ENCODE results near the gene BCKDHA. TPM values are rescaled to one million over a fixed set of nuclear protein-coding genes. Genes with fewer than 3 reads are reported as not detected.

Gene BCKDHA
- 29.3 TPM for polyA plus RNA-seq (2013)

DNA sequence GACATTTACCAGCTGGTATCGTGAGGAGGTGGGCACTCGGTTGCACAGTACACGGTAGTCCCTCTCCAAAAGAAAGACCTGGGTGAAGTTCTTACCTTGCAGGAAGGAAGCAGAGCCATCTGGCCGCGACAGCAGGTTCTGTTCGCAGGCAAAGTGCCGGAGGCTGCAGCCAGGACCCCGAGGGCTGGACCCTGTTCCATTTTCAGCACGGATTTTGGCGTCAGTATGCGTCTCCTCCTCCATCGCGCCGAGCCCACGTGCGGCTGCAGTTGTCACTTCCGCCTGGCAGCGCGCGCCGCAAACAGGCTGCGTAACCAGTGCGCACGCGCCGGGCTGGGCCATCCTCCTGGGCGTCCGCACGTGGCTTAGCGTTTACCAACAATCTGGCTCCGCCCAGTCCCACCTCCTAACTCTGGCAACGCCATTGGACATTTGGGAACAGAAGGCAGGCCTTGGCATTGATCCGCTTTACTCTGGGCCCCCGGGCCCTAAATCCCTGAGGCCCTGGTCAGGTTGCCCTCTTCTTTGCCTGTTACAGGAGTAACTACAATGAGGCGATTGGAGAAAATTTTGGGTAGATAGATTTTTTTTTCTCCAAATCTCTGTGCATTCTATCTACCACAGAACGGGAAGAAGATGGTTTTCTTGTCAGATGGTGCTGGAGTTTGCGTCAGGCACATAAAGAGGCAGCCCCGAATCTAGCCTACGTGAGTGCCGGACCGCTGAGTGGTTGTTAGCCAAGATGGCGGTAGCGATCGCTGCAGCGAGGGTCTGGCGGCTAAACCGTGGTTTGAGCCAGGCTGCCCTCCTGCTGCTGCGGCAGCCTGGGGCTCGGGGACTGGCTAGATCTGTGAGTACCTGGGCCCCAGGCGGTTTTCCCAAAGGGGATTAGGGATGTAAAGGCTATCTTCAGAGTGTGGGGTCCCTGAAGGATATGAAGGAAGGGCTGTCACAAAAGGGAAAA lies at the start of gene BCKDHA, which contains the start of gene EXOSC5:
Gene BCKDHA (plus strand): TSS at position 733 of the 964 bp plus-strand sequence. CDS start 10 bp downstream, at position 743.
Gene EXOSC5 (minus strand): TSS at position 274 of the 964 bp plus-strand sequence. CDS start 31 bp downstream, at position 243.
- POLR2A ChIA-PET, result interaction anchor here (0.6 kb wide), 1 partner anchor 19 kb away, joined by 3 read pairs; no protein-coding TSS in a partner anchor
- CTCF ChIA-PET, result interaction anchor here (1.1 to 1.3 kb wide), 2 partner anchors 9 to 45 kb away, joined by 3 to 4 read pairs; no protein-coding TSS in a partner anchor
- under 1% methylated on average over 47 of the region's 50 CpGs for WGBS (ENCODE audit: insufficient coverage)

DNA sequence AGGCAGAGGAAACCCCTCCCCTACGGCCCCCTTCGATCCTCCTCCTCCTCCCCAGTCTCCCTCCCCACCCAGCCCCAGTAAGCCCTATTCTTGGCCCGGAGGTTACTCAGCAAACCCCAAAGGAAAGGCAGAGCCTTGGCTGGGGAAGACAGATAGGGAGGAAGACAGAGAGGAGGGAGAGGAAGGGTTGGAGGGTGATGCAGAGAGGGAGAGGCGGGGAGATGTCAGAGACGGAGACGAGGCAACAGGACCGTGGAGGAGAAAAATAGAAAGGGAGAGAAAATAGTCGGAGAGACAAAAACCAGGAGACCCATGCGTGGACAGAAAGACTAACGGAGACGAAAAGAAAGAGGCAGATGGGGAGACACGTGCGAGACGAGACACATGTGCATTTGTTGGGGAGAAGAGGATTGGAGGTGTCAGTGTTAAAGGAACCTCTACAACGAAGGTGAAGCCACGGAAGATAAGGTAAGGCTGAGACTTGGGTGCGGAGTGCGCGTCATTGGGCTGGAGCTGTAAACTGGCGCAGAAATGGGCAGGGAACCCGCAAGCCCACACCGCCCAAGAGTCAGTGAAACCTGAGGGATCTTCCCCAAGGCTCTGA lies 46.8 kb upstream of the BCKDHA start:
- WGBS (ENCODE audit: insufficient coverage), result 0% methylated on average over 19 of the region's 22 CpGs
- DNase-seq, result peak; percentile 60 to 72 (median 64)
- Histone ChIP-seq H3K27me3 (replicated peaks in 2 of 5; ENCODE audit: control insufficient read depth in 4 of 5, insufficient read depth in 5 of 5, low read length in 4 of 5) (no peaks in the 10 kb centered on the region), H3K4me3 (ENCODE audit: control insufficient read depth in 1 of 7, extremely low read depth in 1 of 7, insufficient read depth in 4 of 7, low read depth in 2 of 7, low read length in 6 of 7) (peak overlapping the region; percentile 79 to 97 (median 92)), H3K36me3 (ENCODE audit: control insufficient read depth in 4 of 4, insufficient read depth in 4 of 4, low read length in 3 of 4) (peaks cover 0 to 25% (median 19%) of the 10 kb centered on the region in 4 experiments), H3K9me3 (ENCODE audit: control extremely low read depth in 1 of 5, control insufficient read depth in 4 of 5, insufficient read depth in 2 of 5, low read depth in 1 of 5, low read length in 4 of 5) (no peaks in the 10 kb centered on the region), H3K27ac (ENCODE audit: insufficient read depth in 1 of 2, low read depth in 1 of 2, low read length in 2 of 2, poor library complexity in 1 of 2, severe bottlenecking in 2 of 2) (peak overlapping the region; percentile 52 to 88), H3K4me1 (ENCODE audit: control extremely low read depth in 1 of 4, control insufficient read depth in 4 of 4, insufficient read depth in 4 of 4, low read length in 3 of 4) (peaks cover 0 to 57% (median 51%) of the 10 kb centered on the region in 4 experiments)
- ChIA-PET CTCF (interaction anchor here (0.6 to 8.0 kb wide), 14 partner anchors 9 to 80 kb away, joined by 4 to 69 read pairs (median 10); partner anchors contain the start of genes B3GNT8 and B9D2), POLR2A (interaction anchor here (1.0 to 6.3 kb wide), 8 partner anchors 13 to 88 kb away, joined by 3 to 165 read pairs (median 6); partner anchors contain the start of genes B9D2 and CCDC97)

More for the DNA sequence above, at the start of gene BCKDHA, which contains the start of gene EXOSC5:
- Histone ChIP-seq H3K27me3 (replicated peaks in 2 of 5; ENCODE audit: control insufficient read depth in 4 of 5, insufficient read depth in 5 of 5, low read length in 4 of 5) (no peaks in the 10 kb centered on the region), H3K36me3 (ENCODE audit: control insufficient read depth in 4 of 4, insufficient read depth in 4 of 4, low read length in 3 of 4) (peaks cover 0 to 10% (median 7%) of the 10 kb centered on the region in 4 experiments), H3K4me3 (ENCODE audit: control insufficient read depth in 1 of 7, extremely low read depth in 1 of 7, insufficient read depth in 4 of 7, low read depth in 2 of 7, low read length in 6 of 7) (peak within 1 kb of the TSS; percentile 80 to 99 (median 96)), H3K4me1 (ENCODE audit: control extremely low read depth in 1 of 4, control insufficient read depth in 4 of 4, insufficient read depth in 4 of 4, low read length in 3 of 4) (peaks cover 22 to 35% (median 29%) of the 10 kb centered on the region in 4 experiments), H3K9me3 (ENCODE audit: control extremely low read depth in 1 of 5, control insufficient read depth in 4 of 5, insufficient read depth in 2 of 5, low read depth in 1 of 5, low read length in 4 of 5) (no peaks in the 10 kb centered on the region), H3K27ac (ENCODE audit: insufficient read depth in 1 of 2, low read depth in 1 of 2, low read length in 2 of 2, poor library complexity in 1 of 2, severe bottlenecking in 2 of 2) (peak within 1 kb of the TSS; percentile 100)
- peak; percentile 100 for DNase-seq

DNA sequence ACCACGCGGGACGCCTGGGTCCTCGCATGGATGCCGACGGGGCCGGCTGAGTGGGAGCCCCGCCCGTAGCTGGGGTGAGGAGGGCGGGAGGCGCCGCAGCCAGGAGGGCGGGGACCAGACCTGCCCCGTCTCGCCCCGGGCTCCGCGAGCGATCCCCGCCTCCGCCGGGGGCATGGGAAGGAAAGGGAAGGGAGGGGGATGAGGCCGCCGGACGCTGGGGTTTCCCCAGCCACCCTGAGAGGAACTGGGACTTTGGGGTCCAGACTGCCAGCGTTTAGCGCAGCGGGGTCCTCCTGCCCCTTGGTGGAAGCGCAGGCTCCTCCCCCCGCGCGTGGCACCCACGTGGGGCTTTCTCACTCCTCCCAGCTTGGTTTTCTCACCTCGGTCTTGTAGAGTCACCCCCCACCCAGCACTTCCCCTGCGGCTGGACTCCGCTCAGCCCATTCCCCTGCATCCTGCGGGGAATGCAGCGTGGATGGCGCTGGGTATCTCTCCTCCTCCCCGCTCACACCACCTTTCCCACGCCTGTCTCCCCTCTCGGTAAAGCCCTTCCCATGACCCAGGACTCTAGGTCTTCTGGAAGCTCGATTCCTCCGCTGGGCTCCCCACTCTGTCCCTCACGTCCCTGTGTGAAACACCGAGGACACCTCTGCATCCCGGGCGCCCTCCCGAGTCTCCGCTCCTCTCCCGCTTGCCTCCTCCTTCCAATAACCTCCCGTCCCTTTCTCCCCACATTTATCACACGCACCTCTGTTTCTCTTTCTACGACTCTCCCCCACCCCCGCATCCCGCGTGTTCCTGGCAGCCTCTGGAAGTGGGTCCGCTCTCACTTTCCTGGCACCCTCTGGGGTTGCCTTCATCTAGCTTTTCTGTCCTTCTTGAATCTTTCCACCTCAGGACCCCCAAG lies 46.0 kb upstream of the BCKDHA start:
- H3K27ac ChIP-seq (ENCODE audit: insufficient read depth in 1 of 2, low read depth in 1 of 2, low read length in 2 of 2, poor library complexity in 1 of 2, severe bottlenecking in 2 of 2), result peak overlapping the region; percentile 64 to 88
- peak overlapping the region; percentile 79 to 97 (median 92) for H3K4me3 ChIP-seq (ENCODE audit: control insufficient read depth in 1 of 7, extremely low read depth in 1 of 7, insufficient read depth in 4 of 7, low read depth in 2 of 7, low read length in 6 of 7)
- H3K9me3 ChIP-seq (ENCODE audit: control extremely low read depth in 1 of 5, control insufficient read depth in 4 of 5, insufficient read depth in 2 of 5, low read depth in 1 of 5, low read length in 4 of 5), result no peaks in the 10 kb centered on the region
- CTCF ChIA-PET, result interaction anchor here (0.6 to 8.0 kb wide), 18 partner anchors 8 to 80 kb away, joined by 3 to 69 read pairs (median 6); partner anchors contain the start of genes B3GNT8, B9D2 and EXOSC5
- POLR2A ChIA-PET, result interaction anchor here (1.0 to 6.3 kb wide), 10 partner anchors 13 to 89 kb away, joined by 3 to 165 read pairs (median 6); partner anchors contain the start of genes B9D2 and CCDC97
- peak; percentile 85 to 95 (median 93) for DNase-seq
- H3K27me3 ChIP-seq (replicated peaks in 2 of 5; ENCODE audit: control insufficient read depth in 4 of 5, insufficient read depth in 5 of 5, low read length in 4 of 5), result no peaks in the 10 kb centered on the region
- peaks cover 0 to 18% (median 14%) of the 10 kb centered on the region in 4 experiments for H3K36me3 ChIP-seq (ENCODE audit: control insufficient read depth in 4 of 4, insufficient read depth in 4 of 4, low read length in 3 of 4)
- 0% methylated on average over 45 of the region's 58 CpGs for WGBS (ENCODE audit: insufficient coverage)
- H3K4me1 ChIP-seq (ENCODE audit: control extremely low read depth in 1 of 4, control insufficient read depth in 4 of 4, insufficient read depth in 4 of 4, low read length in 3 of 4), result peaks cover 0 to 65% (median 58%) of the 10 kb centered on the region in 4 experiments

DNA sequence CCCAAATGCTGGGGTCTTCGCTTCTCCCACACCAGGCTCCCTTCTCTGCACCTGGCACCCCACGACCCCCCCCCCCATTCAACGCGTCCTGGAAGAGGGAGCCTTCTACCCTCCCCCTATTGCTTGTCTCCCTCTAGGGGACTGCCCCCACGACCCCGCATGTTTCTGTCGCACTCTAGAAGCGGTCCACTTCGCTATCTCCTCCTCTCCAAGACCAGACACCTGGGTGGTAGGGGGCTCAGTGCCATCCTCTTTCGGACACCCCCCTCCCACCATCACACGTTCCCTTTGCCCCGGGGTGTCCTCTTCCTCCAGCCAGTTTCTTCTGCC lies 45.4 kb upstream of the BCKDHA start:
- POLR2A ChIA-PET, result interaction anchor here (1.1 to 6.3 kb wide), 8 partner anchors 12 to 79 kb away, joined by 3 to 165 read pairs (median 6); partner anchors contain the start of genes B9D2 and CCDC97
- no peak for DNase-seq
- WGBS (ENCODE audit: insufficient coverage), result 0% methylated on average over 10 of the region's 12 CpGs
- Histone ChIP-seq H3K27me3 (replicated peaks in 2 of 5; ENCODE audit: control insufficient read depth in 4 of 5, insufficient read depth in 5 of 5, low read length in 4 of 5) (no peaks in the 10 kb centered on the region), H3K27ac (ENCODE audit: insufficient read depth in 1 of 2, low read depth in 1 of 2, low read length in 2 of 2, poor library complexity in 1 of 2, severe bottlenecking in 2 of 2) (peak overlapping the region; percentile 64 to 88), H3K4me1 (ENCODE audit: control extremely low read depth in 1 of 4, control insufficient read depth in 4 of 4, insufficient read depth in 4 of 4, low read length in 3 of 4) (peaks cover 5 to 71% (median 65%) of the 10 kb centered on the region in 4 experiments), H3K4me3 (ENCODE audit: control insufficient read depth in 1 of 7, extremely low read depth in 1 of 7, insufficient read depth in 4 of 7, low read depth in 2 of 7, low read length in 6 of 7) (peak overlapping the region; percentile 79 to 97 (median 92)), H3K36me3 (ENCODE audit: control insufficient read depth in 4 of 4, insufficient read depth in 4 of 4, low read length in 3 of 4) (peaks cover 0 to 14% (median 11%) of the 10 kb centered on the region in 4 experiments), H3K9me3 (ENCODE audit: control extremely low read depth in 1 of 5, control insufficient read depth in 4 of 5, insufficient read depth in 2 of 5, low read depth in 1 of 5, low read length in 4 of 5) (no peaks in the 10 kb centered on the region)
- CTCF ChIA-PET, result interaction anchor here (0.8 to 8.0 kb wide), 18 partner anchors 10 to 83 kb away, joined by 3 to 69 read pairs (median 6); partner anchors contain the start of genes B3GNT8, B9D2 and EXOSC5

DNA sequence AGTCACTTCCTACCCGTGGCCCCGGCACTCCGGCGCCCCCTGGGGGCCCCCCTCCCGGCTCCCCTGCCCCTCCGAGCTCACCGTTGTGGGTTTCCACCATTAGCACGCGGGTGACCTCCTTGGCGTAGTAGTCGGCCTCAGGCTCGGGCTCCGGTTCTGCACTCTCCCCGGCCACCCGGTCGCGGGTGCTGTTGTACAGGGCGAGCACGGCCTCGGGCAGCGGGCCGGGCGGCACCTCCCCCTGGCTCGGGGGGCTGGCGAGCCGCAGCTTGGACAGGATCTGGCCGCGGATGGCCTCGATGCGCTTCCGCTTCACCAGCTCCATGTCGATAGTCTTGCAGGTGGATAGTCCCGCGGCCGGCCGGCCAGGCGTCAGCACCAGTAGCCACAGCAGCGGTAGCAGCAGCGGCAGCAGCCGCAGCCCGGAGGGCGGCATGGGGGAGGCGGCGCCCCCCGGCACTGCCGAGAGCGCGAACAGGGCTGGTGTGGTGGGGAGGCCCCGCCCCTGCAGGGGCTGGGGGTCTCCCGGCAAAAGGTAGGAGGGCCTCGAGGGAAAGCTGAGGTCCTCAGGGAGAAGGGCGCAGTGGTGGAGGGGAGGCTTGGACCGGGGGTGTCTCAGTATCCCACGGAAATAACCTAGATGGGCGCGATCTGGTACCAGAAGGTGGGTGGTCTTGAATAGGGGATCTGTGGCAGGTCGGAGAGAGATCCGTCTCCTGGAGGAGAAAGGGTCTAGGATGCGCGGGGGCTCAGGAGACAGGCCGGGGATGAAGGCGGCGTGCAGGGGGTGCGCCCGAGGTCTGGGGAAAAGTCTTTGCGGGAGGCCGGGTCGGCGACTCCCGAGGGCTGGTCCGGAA lies 44.8 kb upstream of the BCKDHA start:
- no peaks in the 10 kb centered on the region for H3K27me3 ChIP-seq (replicated peaks in 2 of 5; ENCODE audit: control insufficient read depth in 4 of 5, insufficient read depth in 5 of 5, low read length in 4 of 5)
- 0% methylated on average over 61 of the region's 71 CpGs for WGBS (ENCODE audit: insufficient coverage)
- CTCF ChIA-PET, result interaction anchor here (0.8 to 8.0 kb wide), 17 partner anchors 10 to 83 kb away, joined by 3 to 69 read pairs (median 6); partner anchors contain the start of genes B3GNT8, B9D2 and EXOSC5

More for the DNA sequence above, 44.8 kb upstream of the BCKDHA start:
- Histone ChIP-seq H3K9me3 (ENCODE audit: control extremely low read depth in 1 of 5, control insufficient read depth in 4 of 5, insufficient read depth in 2 of 5, low read depth in 1 of 5, low read length in 4 of 5) (no peaks in the 10 kb centered on the region), H3K4me3 (ENCODE audit: control insufficient read depth in 1 of 7, extremely low read depth in 1 of 7, insufficient read depth in 4 of 7, low read depth in 2 of 7, low read length in 6 of 7) (peak overlapping the region; percentile 79 to 97 (median 92)), H3K4me1 (ENCODE audit: control extremely low read depth in 1 of 4, control insufficient read depth in 4 of 4, insufficient read depth in 4 of 4, low read length in 3 of 4) (peaks cover 6 to 76% (median 71%) of the 10 kb centered on the region in 4 experiments), H3K36me3 (ENCODE audit: control insufficient read depth in 4 of 4, insufficient read depth in 4 of 4, low read length in 3 of 4) (peaks cover 0 to 12% (median 8%) of the 10 kb centered on the region in 4 experiments), H3K27ac (ENCODE audit: insufficient read depth in 1 of 2, low read depth in 1 of 2, low read length in 2 of 2, poor library complexity in 1 of 2, severe bottlenecking in 2 of 2) (peak overlapping the region; percentile 64 to 88)
- POLR2A ChIA-PET, result interaction anchor here (0.6 to 6.3 kb wide), 11 partner anchors 11 to 604 kb away, joined by 3 to 165 read pairs (median 6); partner anchors contain the start of genes B9D2 and CCDC97
- DNase-seq, result peak; percentile 70 to 79 (median 76)
